K562 (cell line): ENCODE results near the gene PTPN14. TPM values are rescaled to one million over a fixed set of nuclear protein-coding genes. Genes with fewer than 3 reads are reported as not detected.

Experiments used
- ATAC-seq: fragments of 200-7000 bp; cut with Tn5 transposase; 3 replicates; pipeline ENCODE4 v1.9.1; 2020; ENCODE audit warnings: moderate library complexity
- BruUV-seq: library from RNA; stranded (reverse); fragments of 400-500 nt; replicated peaks from 2 replicates; lab custom pipeline; 2021; lab: Mats Ljungman, UMichigan
- CTCF ChIA-PET: fragments of 300-600 bp; formaldehyde crosslinking; extraction: SDS; loops from one replicate; lab custom pipeline; 2021; ENCODE audit warnings: low intra/inter-chr PET ratio; lab: Yijun Ruan, JAX
- POLR2A ChIA-PET: fragments of 300-600, 350-650 bp; sonication (Branson Sonifier 250); formaldehyde crosslinking; extraction: SDS; loops from one replicate; lab custom pipeline; 2021; ENCODE audit warnings: antibody characterized with exemption, inconsistent platforms; lab: Yijun Ruan, JAX
- DNase-seq, 4 experiments: peaks; one replicate each; pipeline versions ENCODE4 v3.0.0 to v3.0.0-alpha.2; 2011 to 2018; ENCODE audit warnings: low spot score in 3 of 4, mixed read lengths in 3 of 4; ENCODE audit errors: extremely low read depth in 1 of 4
- FAIRE-seq: peaks from 2 replicates; lab custom pipeline; 2011; peaks lifted over from hg19 to GRCh38; lab: Jason Lieb, UNC
- H2AFZ ChIP-seq: 2 replicates; pipeline ENCODE4 v1.6.0; 2011; ENCODE audit warnings: low read depth, low read length, control low read depth, inconsistent platforms
- H3K27ac ChIP-seq: fragments of 200-600 bp; 3 replicates; pipeline ENCODE4 v1.8.0; 2011; ENCODE audit warnings: low read depth, mild to moderate bottlenecking, control low read depth, inconsistent platforms, low read length, moderate library complexity, mixed read lengths; ENCODE audit errors: extremely low read depth
- H3K27me3 ChIP-seq, 2 experiments: fragments of 300-600 bp in 1 of 2; 2 replicates in 1 of 2; 3 replicates in 1 of 2; pipeline versions ENCODE4 v1.6.0 to v1.8.0; 2011; ENCODE audit warnings: inconsistent platforms in 2 of 2, low read length in 2 of 2, mild to moderate bottlenecking in 1 of 2, mixed read lengths in 1 of 2, moderate library complexity in 1 of 2; ENCODE audit not compliant: control insufficient read depth in 2 of 2, insufficient read depth in 2 of 2
- H3K36me3 ChIP-seq: fragments of 300-600 bp; 3 replicates; pipeline ENCODE4 v1.8.0; 2011; ENCODE audit warnings: mild to moderate bottlenecking, low read length, inconsistent platforms; ENCODE audit not compliant: control insufficient read depth, insufficient read depth
- H3K4me1 ChIP-seq, 2 experiments: fragments of 200-600 bp in 1 of 2; replicated peaks in 1 of 2; 2 replicates in 1 of 2; 3 replicates in 1 of 2; pipeline versions ENCODE4 v1.5.1 to v1.8.0; 2011; ENCODE audit warnings: inconsistent platforms in 2 of 2, low read length in 2 of 2, mild to moderate bottlenecking in 1 of 2, mixed read lengths in 1 of 2, moderate library complexity in 1 of 2; ENCODE audit not compliant: control insufficient read depth in 2 of 2, insufficient read depth in 2 of 2
- H3K4me2 ChIP-seq: 2 replicates; pipeline ENCODE4 v1.6.1; 2011; ENCODE audit warnings: low read length, control low read depth, inconsistent platforms, mixed read lengths; ENCODE audit not compliant: insufficient read depth
- H3K4me3 ChIP-seq: fragments of 200-600 bp; sonication (generic), shearing (Covaris generic); 2 replicates; pipeline ENCODE4 v1.5.1; 2016; ENCODE audit warnings: control low read depth, inconsistent platforms
- H3K79me2 ChIP-seq: fragments of 200-600 bp; 3 replicates; pipeline ENCODE4 v1.8.0; 2011; ENCODE audit warnings: low read length, inconsistent platforms; ENCODE audit not compliant: control insufficient read depth, insufficient read depth
- H3K9ac ChIP-seq, 2 experiments: 2 replicates each; pipeline versions ENCODE4 v1.6.0 to v1.6.1; 2011; ENCODE audit warnings: low read depth in 2 of 2, low read length in 2 of 2, control low read depth in 1 of 2, inconsistent platforms in 1 of 2, mild to moderate bottlenecking in 1 of 2, mixed read lengths in 1 of 2; ENCODE audit not compliant: insufficient read depth in 1 of 2
- H3K9me1 ChIP-seq: one replicate; pipeline ENCODE4 v1.6.0; 2011; ENCODE audit warnings: inconsistent platforms, mild to moderate bottlenecking, low read length, moderate library complexity; ENCODE audit not compliant: control insufficient read depth, insufficient read depth
- H3K9me3 ChIP-seq: replicated peaks from 2 replicates; pipeline ENCODE4 v1.5.1; 2011; ENCODE audit warnings: low read depth, low read length, inconsistent platforms; ENCODE audit not compliant: control insufficient read depth, insufficient read depth
- H4K20me1 ChIP-seq: replicated peaks from 2 replicates; pipeline ENCODE4 v1.6.1; 2011; ENCODE audit warnings: low read length, inconsistent platforms, mixed read lengths; ENCODE audit not compliant: control insufficient read depth, insufficient read depth
- ADNP ChIP-seq: fragments of 200-800 bp; sonication (Bioruptor generic); IDR thresholded peaks from 2 replicates; pipeline ENCODE4 v1.6.1; 2016; ENCODE audit warnings: missing genetic modification characterization, missing compliant biosample characterization
- ATF7 ChIP-seq: fragments of 450-650 bp; IDR thresholded peaks from 2 replicates; pipeline ENCODE4 v1.7.1; 2014; ENCODE audit warnings: mild to moderate bottlenecking, moderate library complexity
- NR2F6 ChIP-seq: fragments of 450-650 bp; formaldehyde crosslinking; IDR thresholded peaks from 2 replicates; pipeline ENCODE4 v1.4.0; 2020; ENCODE audit warnings: mild to moderate bottlenecking
- NR3C1 ChIP-seq: sonication (generic); formaldehyde crosslinking; IDR thresholded peaks from 2 replicates; pipeline ENCODE4 v1.8.1; 2022; ENCODE audit warnings: missing genetic modification reagents
- OTX1 ChIP-seq: fragments of 450-650 bp; formaldehyde crosslinking; IDR thresholded peaks from 2 replicates; pipeline ENCODE4 v1.4.0; 2022; ENCODE audit warnings: mild to moderate bottlenecking
- PHF20 ChIP-seq: fragments of 450-650 bp; IDR thresholded peaks from 2 replicates; pipeline ENCODE4 v1.6.1; 2018; ENCODE audit not compliant: partially characterized antibody
- SETDB1 ChIP-seq: IDR thresholded peaks from one replicate; pipeline ENCODE4 v1.6.1; 2012; ENCODE audit warnings: low read length, control low read depth, inconsistent platforms
- SIRT6 ChIP-seq: IDR thresholded peaks from one replicate; pipeline ENCODE4 v1.6.1; 2012; ENCODE audit warnings: low read depth, mild to moderate bottlenecking, control low read depth, inconsistent platforms, low read length, moderate library complexity
- SRF ChIP-seq, 2 experiments: fragments of 250-450, 450-650 bp in 1 of 2; sonication (Bioruptor Pico) in 1 of 2; sonication (generic) in 1 of 2; formaldehyde crosslinking; IDR thresholded peaks; 2 replicates each; pipeline versions ENCODE4 v1.5.0 to v1.5.1; 2020 to 2022; ENCODE audit warnings: mild to moderate bottlenecking in 1 of 2, missing genetic modification reagents in 1 of 2
- ZNF57 ChIP-seq: fragments of 450-650 bp; formaldehyde crosslinking; IDR thresholded peaks from 2 replicates; pipeline ENCODE4 v1.4.0; 2020; ENCODE audit warnings: mild to moderate bottlenecking, moderate library complexity
- WGBS: fragments of 100-300 bp; shearing (Covaris generic); methylation state at CpG from one replicate; pipeline ENCODE4 v1.1.6; 2016; ENCODE audit warnings: low coverage, mixed read lengths; ENCODE audit not compliant: insufficient coverage; ENCODE audit errors: missing lambda C conversion rate; 5-methylcytosine and 5-hydroxymethylcytosine counted together
- in situ Hi-C: fragments of 300-500 bp; cut with MboI; formaldehyde crosslinking; loops from 4 replicates; pipeline ENCODE4 v1.15.0; 2018; ENCODE audit warnings: inconsistent platforms, mixed read lengths
- intact Hi-C: fragments of 100-400 bp; cut with micrococcal nuclease; formaldehyde crosslinking; loops from 2 replicates; pipeline ENCODE4 v1.14.2; 2022
- polyA plus RNA-seq, 8 experiments: library from polyadenylated mRNA; depleted of rRNA in 4 of 8; stranded (reverse) in 5 of 8; unstranded in 3 of 8; fragments of >200 nt; fragmentation: Nextera tagmentation in 2 of 8; fragmentation: Illumina TruSeq in 1 of 8; extraction: Ambion mirVana in 2 of 8; extraction: Trizol in 1 of 8; gene quantifications; 2 replicates each; pipeline versions ENCODE4 v1.2.1 to v1.2.3, GENCODE V29; 2011 to 2014; ENCODE audit warnings: inconsistent platforms in 1 of 8, missing spikeins in 1 of 8
- total RNA-seq, 7 experiments: library from RNA; depleted of rRNA in 6 of 7; stranded (reverse); fragments of >200 nt in 6 of 7; fragmentation: Illumina TruSeq in 2 of 7; extraction: Trizol in 2 of 7; gene quantifications; 2 replicates each; pipeline versions ENCODE4 v1.2.1 to v1.2.3, GENCODE V29; 2011 to 2021; ENCODE audit warnings: low replicate concordance in 1 of 7
- TF ChIP-seq, protein P1 (sequence below): IDR thresholded peaks from 3 replicates; pipeline ENCODE4 v1.6.1; 2011; ENCODE audit warnings: borderline replicate concordance, mild to moderate bottlenecking, moderate library complexity; ENCODE audit not compliant: insufficient read length; ENCODE audit errors: extremely low read depth
- TF ChIP-seq, protein P2 (sequence below): fragments of 450-650 bp; formaldehyde crosslinking; conservative IDR thresholded peaks from 2 replicates; pipeline ENCODE4 v1.4.0; 2022; ENCODE audit warnings: mild to moderate bottlenecking, missing genetic modification characterization
- TF ChIP-seq, protein P3 (sequence below): sonication (generic); formaldehyde crosslinking; IDR thresholded peaks from 2 replicates; pipeline ENCODE4 v1.8.0; 2023; ENCODE audit warnings: mild to moderate bottlenecking, missing genetic modification reagents

PTPN14 gene
- total and polyA plus RNA-seq, 9 of the 15 experiments (the other 6 are each of a cell fraction or from before 2014, with no cell fraction given) = 0.01 to 0.29 (median 0.04) TPM; not detected in 6

DNA sequence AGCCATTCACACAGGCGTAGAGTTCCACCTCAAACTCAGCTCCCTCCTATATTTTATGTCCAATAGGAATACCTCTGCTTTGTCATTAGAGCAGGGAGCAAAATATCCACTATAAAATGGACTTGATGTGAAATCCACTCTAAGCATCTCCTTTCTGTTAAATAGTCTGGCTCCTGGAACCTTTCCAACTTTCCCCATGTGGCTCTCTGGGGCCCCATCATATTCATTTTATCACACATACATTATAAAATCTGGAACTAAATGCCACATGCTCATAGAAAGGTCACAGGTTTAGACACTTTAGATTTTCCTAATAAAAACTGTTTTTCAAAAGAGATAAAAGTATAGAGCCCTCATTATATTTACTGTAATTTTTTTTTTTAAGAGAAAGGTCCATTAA, 82.1 kb downstream of the PTPN14 start:
- peaks cover 0 to 4% of the 10 kb centered on the region in 2 experiments; a peak in 4 of 5 replicates for H3K4me1 ChIP-seq

DNA sequence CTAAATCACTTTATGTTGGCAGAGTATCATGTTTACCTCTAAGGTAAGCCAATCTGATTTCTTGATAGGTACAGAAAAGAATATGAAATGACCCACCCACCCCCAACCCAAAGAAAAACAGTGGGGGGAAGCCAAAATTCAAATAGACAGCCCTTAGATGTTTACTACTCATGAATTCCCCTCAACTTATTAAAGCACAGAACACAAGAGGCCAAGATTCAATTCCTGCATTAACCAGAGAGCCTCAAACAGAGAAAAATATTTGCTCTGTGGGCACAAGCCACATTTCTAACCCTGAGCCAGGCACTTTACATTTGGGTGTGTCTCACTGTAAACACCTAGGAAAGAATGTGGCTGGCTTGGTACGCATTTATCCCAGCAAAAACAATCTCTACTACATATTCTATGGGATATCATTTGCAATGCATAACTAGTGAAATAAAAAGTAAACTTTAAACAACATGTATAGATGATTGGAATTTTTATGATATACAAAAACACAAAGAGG, 84.3 kb downstream of the PTPN14 start:
- no peak overlapping the region for H2AFZ ChIP-seq
- POLR2A ChIA-PET = no interaction called here
- H3K36me3 ChIP-seq = no peaks in the 10 kb centered on the region
- FAIRE-seq (no peak), ATAC-seq (no peak), DNase-seq (no peak)
- in situ Hi-C loops = no loop called here
- H3K79me2 ChIP-seq = no peaks in the 10 kb centered on the region
- no peak overlapping the region for H3K4me2 ChIP-seq
- H3K27me3 ChIP-seq = peaks cover 0 to 10% of the 10 kb centered on the region in 2 experiments; a peak in 2 of 5 replicates
- no peaks in the 10 kb centered on the region for H3K9me1 ChIP-seq
- no peak overlapping the region for H3K9ac ChIP-seq
- CTCF ChIA-PET = no interaction called here
- no peak overlapping the region for H3K4me3 ChIP-seq
- intact Hi-C loops = loop anchor here (10.0 kb wide), 1 partner anchor 252 kb away; no protein-coding TSS in a partner anchor
- BruUV-seq = no TSS peak
- H3K27ac ChIP-seq = no peak overlapping the region
- peaks cover 0 to 4% of the 10 kb centered on the region in 2 experiments; a peak in 4 of 5 replicates for H3K4me1 ChIP-seq
- 0% methylated on average over 1 of the region's 1 CpG for WGBS
- no peaks in the 10 kb centered on the region for H3K9me3 ChIP-seq
- H4K20me1 ChIP-seq = no peaks in the 10 kb centered on the region
- TF ChIP-seq ZNF57 = no peak
- TF ChIP-seq OTX1 (CRISPR knock-in tag) = no peak
- TF ChIP-seq, protein P1, sequence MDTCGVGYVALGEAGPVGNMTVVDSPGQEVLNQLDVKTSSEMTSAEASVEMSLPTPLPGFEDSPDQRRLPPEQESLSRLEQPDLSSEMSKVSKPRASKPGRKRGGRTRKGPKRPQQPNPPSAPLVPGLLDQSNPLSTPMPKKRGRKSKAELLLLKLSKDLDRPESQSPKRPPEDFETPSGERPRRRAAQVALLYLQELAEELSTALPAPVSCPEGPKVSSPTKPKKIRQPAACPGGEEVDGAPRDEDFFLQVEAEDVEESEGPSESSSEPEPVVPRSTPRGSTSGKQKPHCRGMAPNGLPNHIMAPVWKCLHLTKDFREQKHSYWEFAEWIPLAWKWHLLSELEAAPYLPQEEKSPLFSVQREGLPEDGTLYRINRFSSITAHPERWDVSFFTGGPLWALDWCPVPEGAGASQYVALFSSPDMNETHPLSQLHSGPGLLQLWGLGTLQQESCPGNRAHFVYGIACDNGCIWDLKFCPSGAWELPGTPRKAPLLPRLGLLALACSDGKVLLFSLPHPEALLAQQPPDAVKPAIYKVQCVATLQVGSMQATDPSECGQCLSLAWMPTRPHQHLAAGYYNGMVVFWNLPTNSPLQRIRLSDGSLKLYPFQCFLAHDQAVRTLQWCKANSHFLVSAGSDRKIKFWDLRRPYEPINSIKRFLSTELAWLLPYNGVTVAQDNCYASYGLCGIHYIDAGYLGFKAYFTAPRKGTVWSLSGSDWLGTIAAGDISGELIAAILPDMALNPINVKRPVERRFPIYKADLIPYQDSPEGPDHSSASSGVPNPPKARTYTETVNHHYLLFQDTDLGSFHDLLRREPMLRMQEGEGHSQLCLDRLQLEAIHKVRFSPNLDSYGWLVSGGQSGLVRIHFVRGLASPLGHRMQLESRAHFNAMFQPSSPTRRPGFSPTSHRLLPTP = no peak
- TF ChIP-seq, protein P2, sequence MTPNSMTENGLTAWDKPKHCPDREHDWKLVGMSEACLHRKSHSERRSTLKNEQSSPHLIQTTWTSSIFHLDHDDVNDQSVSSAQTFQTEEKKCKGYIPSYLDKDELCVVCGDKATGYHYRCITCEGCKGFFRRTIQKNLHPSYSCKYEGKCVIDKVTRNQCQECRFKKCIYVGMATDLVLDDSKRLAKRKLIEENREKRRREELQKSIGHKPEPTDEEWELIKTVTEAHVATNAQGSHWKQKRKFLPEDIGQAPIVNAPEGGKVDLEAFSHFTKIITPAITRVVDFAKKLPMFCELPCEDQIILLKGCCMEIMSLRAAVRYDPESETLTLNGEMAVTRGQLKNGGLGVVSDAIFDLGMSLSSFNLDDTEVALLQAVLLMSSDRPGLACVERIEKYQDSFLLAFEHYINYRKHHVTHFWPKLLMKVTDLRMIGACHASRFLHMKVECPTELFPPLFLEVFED = no peak
- no peak for TF ChIP-seq PHF20
- no peak for TF ChIP-seq SRF (CRISPR knock-in tag; IDR thresholded peaks at IDR 0.05)
- TF ChIP-seq, protein P3, sequence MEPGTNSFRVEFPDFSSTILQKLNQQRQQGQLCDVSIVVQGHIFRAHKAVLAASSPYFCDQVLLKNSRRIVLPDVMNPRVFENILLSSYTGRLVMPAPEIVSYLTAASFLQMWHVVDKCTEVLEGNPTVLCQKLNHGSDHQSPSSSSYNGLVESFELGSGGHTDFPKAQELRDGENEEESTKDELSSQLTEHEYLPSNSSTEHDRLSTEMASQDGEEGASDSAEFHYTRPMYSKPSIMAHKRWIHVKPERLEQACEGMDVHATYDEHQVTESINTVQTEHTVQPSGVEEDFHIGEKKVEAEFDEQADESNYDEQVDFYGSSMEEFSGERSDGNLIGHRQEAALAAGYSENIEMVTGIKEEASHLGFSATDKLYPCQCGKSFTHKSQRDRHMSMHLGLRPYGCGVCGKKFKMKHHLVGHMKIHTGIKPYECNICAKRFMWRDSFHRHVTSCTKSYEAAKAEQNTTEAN = no peak
- TF ChIP-seq ATF7 = no peak

More for the DNA sequence above, 82.1 kb downstream of the PTPN14 start:
- Histone ChIP-seq H3K9me3 (no peaks in the 10 kb centered on the region), H3K79me2 (no peaks in the 10 kb centered on the region), H3K36me3 (no peaks in the 10 kb centered on the region), H3K9me1 (no peaks in the 10 kb centered on the region), H4K20me1 (no peaks in the 10 kb centered on the region), H3K4me3 (no peak overlapping the region), H3K27me3 (peaks cover 0 to 4% of the 10 kb centered on the region in 2 experiments; a peak in 2 of 5 replicates), H3K4me2 (no peak overlapping the region), H2AFZ (no peak overlapping the region), H3K27ac (no peak overlapping the region), H3K9ac (no peak overlapping the region)
- intact Hi-C loops (loop anchor here (10.0 kb wide), 1 partner anchor 254 kb away; no protein-coding TSS in a partner anchor), in situ Hi-C loops (no loop called here)
- no TSS peak for BruUV-seq
- ChIA-PET POLR2A (interaction anchor here (0.5 kb wide), 1 partner anchor 10 kb away, joined by 3 read pairs; no protein-coding TSS in a partner anchor), CTCF (no interaction called here)
- ATAC-seq (no peak), DNase-seq (no peak), FAIRE-seq (no peak)
- WGBS = 0% methylated on average over 1 of the region's 1 CpG
- no peak for TF ChIP-seq SIRT6
- no peak for TF ChIP-seq ADNP (tag)
- TF ChIP-seq NR2F6 = no peak
- TF ChIP-seq NR3C1 (CRISPR knock-in tag) = no peak
- TF ChIP-seq SETDB1 = no peak
- TF ChIP-seq, all 486 proteins: peak for 0
